Thyroid gland (tissue), 4 donors: ENCODE results near the gene COASY.

Experiments used
- CTCF ChIP-seq, 6 experiments: fragments of 200-600 bp in 3 of 6; fragments of 450-650 bp in 3 of 6; sonication (generic) in 3 of 6; IDR thresholded peaks; one replicate each; pipeline ENCODE4 v1.5.1; 2016 to 2019; ENCODE audit warnings: antibody characterized with exemption in 6 of 6, mild to moderate bottlenecking in 2 of 6, inconsistent platforms in 1 of 6, moderate library complexity in 1 of 6
- POLR2A ChIP-seq, 2 donors: fragments of 450-650 bp; IDR thresholded peaks; one replicate each; pipeline ENCODE4 v1.6.1; 2017; ENCODE audit warnings: antibody characterized with exemption in 2 of 2, mild to moderate bottlenecking in 2 of 2, moderate library complexity in 1 of 2

GRCh38 chr17:42537826-42538451, 24.0 kb upstream of the COASY start:
- TF ChIP-seq POLR2A (IDR thresholded peaks at IDR 0.05): no peak
- no peak for TF ChIP-seq CTCF (IDR thresholded peaks at IDR 0.05)
